ENCODE data around the gene OBSL1.

GRCh38 chr2:219562049-219563020, 9.0 kb downstream of the OBSL1 start:
- TF ChIP-seq CTCF (IDR thresholded peaks at IDR 0.05) (no peak), POLR2A (IDR thresholded peaks at IDR 0.05) (no peak)

Measured in tibial nerve (tissue), 3 donors.